Measurements from ENCODE around the gene TM4SF4. TPM values are rescaled to one million over a fixed set of nuclear protein-coding genes. Genes with fewer than 3 reads are reported as not detected.

The TM4SF4 gene
- total RNA-seq, 1 experiment from 2014 or later: not detected

- no peak for DNase-seq
- Histone ChIP-seq H3K4me2 (no peak overlapping the region), H4K20me1 (ENCODE audit: insufficient read depth) (no peaks in the 10 kb centered on the region; the same call in none of the 2 replicates), H2AFZ (no peak overlapping the region), H3K27me3 (ENCODE audit: insufficient read depth, low read depth) (no peaks in the 10 kb centered on the region), H3F3A (ENCODE audit: insufficient read depth, low read depth) (0 out of 2 replicates have a peak, but pooled peaks cover 11% of the 10 kb centered on the region), H3K9me3 (ENCODE audit: insufficient read depth, low read depth) (no peaks in the 10 kb centered on the region), H3K79me2 (ENCODE audit: low read depth) (peaks cover 41% of the 10 kb centered on the region), H3K4me1 (replicated peaks; ENCODE audit: insufficient read depth) (no peaks in the 10 kb centered on the region), H3K27ac (no peak overlapping the region), H3K4me3 (no peak overlapping the region), H3K9me2 (ENCODE audit: insufficient read depth) (no peaks in the 10 kb centered on the region), H3K36me3 (ENCODE audit: low read depth) (peaks cover 25% of the 10 kb centered on the region)
- ChIA-PET POLR2A (ENCODE audit: unreplicated experiment) (no interaction called here), CTCF (interaction anchor here (0.6 kb wide), 1 partner anchor 29 kb away, joined by 4 read pairs; no protein-coding TSS in a partner anchor)
- BruUV-seq (replicated peaks): no TSS peak
- intact Hi-C loops (cut with micrococcal nuclease; ENCODE audit: unreplicated experiment): no loop called here
- TF ChIP-seq, protein P1, sequence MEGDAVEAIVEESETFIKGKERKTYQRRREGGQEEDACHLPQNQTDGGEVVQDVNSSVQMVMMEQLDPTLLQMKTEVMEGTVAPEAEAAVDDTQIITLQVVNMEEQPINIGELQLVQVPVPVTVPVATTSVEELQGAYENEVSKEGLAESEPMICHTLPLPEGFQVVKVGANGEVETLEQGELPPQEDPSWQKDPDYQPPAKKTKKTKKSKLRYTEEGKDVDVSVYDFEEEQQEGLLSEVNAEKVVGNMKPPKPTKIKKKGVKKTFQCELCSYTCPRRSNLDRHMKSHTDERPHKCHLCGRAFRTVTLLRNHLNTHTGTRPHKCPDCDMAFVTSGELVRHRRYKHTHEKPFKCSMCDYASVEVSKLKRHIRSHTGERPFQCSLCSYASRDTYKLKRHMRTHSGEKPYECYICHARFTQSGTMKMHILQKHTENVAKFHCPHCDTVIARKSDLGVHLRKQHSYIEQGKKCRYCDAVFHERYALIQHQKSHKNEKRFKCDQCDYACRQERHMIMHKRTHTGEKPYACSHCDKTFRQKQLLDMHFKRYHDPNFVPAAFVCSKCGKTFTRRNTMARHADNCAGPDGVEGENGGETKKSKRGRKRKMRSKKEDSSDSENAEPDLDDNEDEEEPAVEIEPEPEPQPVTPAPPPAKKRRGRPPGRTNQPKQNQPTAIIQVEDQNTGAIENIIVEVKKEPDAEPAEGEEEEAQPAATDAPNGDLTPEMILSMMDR (conservative IDR thresholded peaks at IDR 0.05): no peak
- TF ChIP-seq EZH2 (IDR thresholded peaks at IDR 0.05; ENCODE audit: low read depth): no peak
Observed at GRCh38 chr3:149538371-149538770, 63.9 kb downstream of the TM4SF4 start.

DNA sequence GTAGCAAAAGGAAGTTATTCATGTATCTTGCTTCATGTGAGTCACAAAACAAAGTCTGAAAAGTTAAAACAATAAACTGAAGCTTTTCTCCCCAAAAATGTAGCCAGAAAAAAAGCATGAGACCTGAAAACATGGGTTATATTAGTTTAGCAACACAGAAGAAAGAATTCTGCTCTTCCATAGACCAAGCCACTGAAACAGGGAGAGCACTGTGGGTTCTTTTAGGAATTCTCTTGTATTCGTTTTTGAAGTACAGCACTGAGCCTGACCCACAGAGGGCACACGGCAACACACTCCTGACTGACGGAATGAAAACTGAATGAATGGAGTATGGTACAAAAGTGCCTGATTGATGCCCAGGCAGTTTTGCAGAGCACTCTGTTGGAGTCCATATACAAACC is 66.6 kb downstream of the TM4SF4 start:
- Histone ChIP-seq H3K4me1 (replicated peaks; ENCODE audit: insufficient read depth) (no peaks in the 10 kb centered on the region), H3F3A (ENCODE audit: insufficient read depth, low read depth) (0 out of 2 replicates have a peak, but pooled peaks cover under 1% of the 10 kb centered on the region), H3K4me2 (no peak overlapping the region), H3K9me3 (ENCODE audit: insufficient read depth, low read depth) (no peaks in the 10 kb centered on the region), H2AFZ (no peak overlapping the region), H3K27me3 (ENCODE audit: insufficient read depth, low read depth) (no peaks in the 10 kb centered on the region), H3K36me3 (ENCODE audit: low read depth) (peaks cover 25% of the 10 kb centered on the region), H3K79me2 (ENCODE audit: low read depth) (peaks cover 39% of the 10 kb centered on the region), H3K4me3 (no peak overlapping the region), H3K9me2 (ENCODE audit: insufficient read depth) (no peaks in the 10 kb centered on the region), H3K27ac (peak overlapping the region; percentile 25), H4K20me1 (ENCODE audit: insufficient read depth) (no peaks in the 10 kb centered on the region; the same call in none of the 2 replicates)
- POLR2A ChIA-PET (ENCODE audit: unreplicated experiment): interaction anchor here (0.7 kb wide), 1 partner anchor 39 kb away, joined by 4 read pairs; no protein-coding TSS in a partner anchor
- TF ChIP-seq, protein P1 (conservative IDR thresholded peaks at IDR 0.05): no peak
- no TSS peak for BruUV-seq (replicated peaks)
- CTCF ChIA-PET: interaction anchor here (1.8 kb wide), 1 partner anchor 267 kb away, joined by 3 read pairs; no protein-coding TSS in a partner anchor
- no peak for DNase-seq
- intact Hi-C loops (cut with micrococcal nuclease; ENCODE audit: unreplicated experiment): no loop called here

- intact Hi-C loops (cut with micrococcal nuclease; ENCODE audit: unreplicated experiment): no loop called here
- Histone ChIP-seq H2AFZ (no peak overlapping the region), H3K79me2 (ENCODE audit: low read depth) (peaks cover 27% of the 10 kb centered on the region), H3K4me1 (replicated peaks; ENCODE audit: insufficient read depth) (no peaks in the 10 kb centered on the region), H4K20me1 (ENCODE audit: insufficient read depth) (no peaks in the 10 kb centered on the region; the same call in none of the 2 replicates), H3K4me3 (no peak overlapping the region), H3K27me3 (ENCODE audit: insufficient read depth, low read depth) (no peaks in the 10 kb centered on the region), H3K9me2 (ENCODE audit: insufficient read depth) (no peaks in the 10 kb centered on the region), H3K4me2 (no peak overlapping the region), H3K36me3 (ENCODE audit: low read depth) (peaks cover 26% of the 10 kb centered on the region), H3K27ac (no peak overlapping the region), H3F3A (ENCODE audit: insufficient read depth, low read depth) (no peaks in the 10 kb centered on the region), H3K9me3 (ENCODE audit: insufficient read depth, low read depth) (no peaks in the 10 kb centered on the region)
- BruUV-seq (replicated peaks): no TSS peak
- TF ChIP-seq, protein P1 (conservative IDR thresholded peaks at IDR 0.05): no peak
- TF ChIP-seq EZH2 (IDR thresholded peaks at IDR 0.05; ENCODE audit: low read depth): no peak
- CTCF ChIA-PET: no interaction called here
- POLR2A ChIA-PET (ENCODE audit: unreplicated experiment): no interaction called here
- no peak for DNase-seq
Observed at GRCh38 chr3:149542375-149543312, 68.1 kb downstream of the TM4SF4 start.

All from PC-9 (cell line).